HG02610 (cell line): Measurements from ENCODE around the gene FLOT1.

Experiments
- ATAC-seq: cut with Tn5 transposase; IDR thresholded peaks from one replicate; pipeline ENCODE4 v1.9.1; 2021; ENCODE audit warnings: mild to moderate bottlenecking, moderate library complexity; ENCODE audit not compliant: unreplicated experiment

The FLOT1 gene

GRCh38 chr6:30747902-30748769, 5.6 kb upstream of the FLOT1 start:
- no peak for ATAC-seq

GRCh38 chr6:30747300-30747687, 4.8 kb upstream of the FLOT1 start:
- no peak for ATAC-seq

DNA sequence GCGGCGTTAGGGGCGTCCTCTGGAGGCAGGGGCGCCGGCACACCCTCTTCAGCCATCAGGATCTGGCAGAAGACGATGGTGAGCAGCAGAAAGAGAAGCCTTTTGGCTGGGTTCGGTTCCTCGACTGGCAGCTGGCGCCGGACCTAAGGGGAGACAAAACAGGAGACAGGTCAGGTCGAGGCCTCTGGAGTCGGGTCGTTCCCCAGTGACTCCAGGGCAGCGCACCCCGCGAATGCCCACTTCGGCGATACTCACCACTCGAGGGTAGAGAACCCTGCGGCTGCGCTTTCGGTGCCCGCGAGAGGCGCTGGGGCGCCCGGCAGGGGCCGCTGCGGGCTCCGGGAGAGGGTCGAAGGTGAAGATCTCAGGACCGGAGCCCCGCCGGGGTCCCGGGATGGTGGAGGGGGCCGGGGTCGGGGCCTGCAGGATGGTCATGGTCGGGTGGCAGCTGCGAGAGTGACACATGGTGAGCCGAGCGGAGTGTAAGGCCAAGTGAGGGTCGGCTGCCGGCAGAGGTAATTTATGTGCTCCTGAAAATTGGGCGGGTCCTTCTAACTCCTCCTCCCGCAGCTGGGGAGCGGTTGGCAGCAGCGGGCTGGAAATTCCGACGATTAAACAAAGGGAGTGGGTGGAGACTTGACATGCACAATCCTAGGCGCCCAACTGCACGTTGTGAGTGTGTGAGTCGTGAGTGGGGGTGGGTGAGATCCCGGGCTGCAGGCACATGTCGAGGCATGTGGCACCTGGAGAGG, 1.7 kb upstream of the FLOT1 start, which contains the start of gene IER3:
TSS of gene IER3 (minus strand) at position 494 of the 752 bp plus-strand sequence. CDS start at position 465, 29 bp downstream.
- ATAC-seq, result peak; percentile 30

GRCh38 chr6:30743099-30744053, 889 bp upstream of the FLOT1 start:
- ATAC-seq, result no peak

GRCh38 chr6:30741789-30742315, 635 bp downstream of the FLOT1 start:
- no peak for ATAC-seq

DNA sequence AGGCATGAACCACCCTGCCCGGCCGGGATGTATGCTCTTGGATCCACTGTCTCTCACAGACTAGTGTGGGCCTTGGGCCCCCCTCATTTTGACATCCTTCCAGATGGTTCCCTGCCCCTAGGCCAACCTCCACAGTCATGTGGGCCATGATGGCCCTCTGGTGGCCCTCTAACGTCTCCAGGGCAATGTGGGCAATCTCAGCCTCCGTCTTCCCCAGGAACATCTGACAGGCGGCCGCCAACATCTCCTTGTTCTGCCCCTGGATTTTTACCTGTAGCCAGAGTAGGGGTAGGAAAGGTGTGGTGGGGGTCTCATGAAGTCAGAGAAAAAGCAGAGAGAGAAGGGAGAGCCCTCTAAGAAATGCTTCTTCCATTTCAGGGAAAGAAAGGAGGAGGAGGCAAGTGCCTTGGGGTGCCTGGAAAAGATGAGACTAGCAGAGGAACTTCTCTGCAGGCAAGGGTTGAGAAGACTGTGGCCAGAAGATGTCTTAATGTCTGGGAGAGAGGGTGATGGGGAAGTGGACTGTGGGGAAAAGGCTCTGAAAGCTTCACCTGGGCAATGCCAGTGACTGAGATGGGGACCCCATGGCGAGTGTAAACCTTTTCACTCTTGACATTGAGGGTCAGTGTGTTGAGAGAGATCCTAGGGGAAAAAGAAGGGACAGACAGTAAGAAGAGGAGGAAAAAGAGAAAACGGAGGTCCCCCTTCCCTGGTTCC, 1.3 kb downstream of the FLOT1 start:
- ATAC-seq, result no peak

DNA sequence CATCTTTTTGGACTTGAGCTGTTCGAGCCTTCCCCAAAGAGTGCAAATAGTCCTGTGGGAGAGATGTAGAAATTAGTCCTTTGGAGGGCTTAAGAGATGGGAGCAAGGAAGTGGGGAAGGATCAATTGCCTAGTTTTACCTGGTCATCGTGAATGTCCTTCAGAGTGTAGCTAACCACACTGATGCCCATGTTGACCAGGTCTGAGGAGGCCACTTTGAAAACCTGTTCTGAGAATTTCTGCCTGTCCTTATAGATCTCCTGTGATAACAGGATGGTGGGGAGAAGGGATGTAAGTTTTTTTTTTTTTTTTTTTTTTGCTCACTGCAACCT, 2.0 kb downstream of the FLOT1 start:
- ATAC-seq, result no peak

DNA sequence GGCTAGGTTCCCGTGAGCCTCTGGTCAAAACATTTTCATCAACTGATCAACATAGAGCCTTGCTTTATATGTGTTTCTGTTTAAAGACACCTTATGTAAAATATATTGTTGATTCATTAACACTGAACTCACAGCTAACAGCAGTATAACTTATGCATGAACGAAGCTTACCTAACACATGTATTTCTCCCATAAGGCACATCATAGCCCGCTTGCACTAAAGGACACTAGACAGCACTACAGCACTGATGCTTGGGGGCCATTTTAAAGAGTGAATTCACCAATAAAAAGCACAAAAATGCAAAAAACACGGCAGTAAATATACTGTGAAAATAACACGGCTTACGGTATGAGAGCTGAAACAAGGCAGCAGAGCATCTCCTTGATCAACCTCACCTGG, 4.0 kb downstream of the FLOT1 start:
- no peak for ATAC-seq

DNA sequence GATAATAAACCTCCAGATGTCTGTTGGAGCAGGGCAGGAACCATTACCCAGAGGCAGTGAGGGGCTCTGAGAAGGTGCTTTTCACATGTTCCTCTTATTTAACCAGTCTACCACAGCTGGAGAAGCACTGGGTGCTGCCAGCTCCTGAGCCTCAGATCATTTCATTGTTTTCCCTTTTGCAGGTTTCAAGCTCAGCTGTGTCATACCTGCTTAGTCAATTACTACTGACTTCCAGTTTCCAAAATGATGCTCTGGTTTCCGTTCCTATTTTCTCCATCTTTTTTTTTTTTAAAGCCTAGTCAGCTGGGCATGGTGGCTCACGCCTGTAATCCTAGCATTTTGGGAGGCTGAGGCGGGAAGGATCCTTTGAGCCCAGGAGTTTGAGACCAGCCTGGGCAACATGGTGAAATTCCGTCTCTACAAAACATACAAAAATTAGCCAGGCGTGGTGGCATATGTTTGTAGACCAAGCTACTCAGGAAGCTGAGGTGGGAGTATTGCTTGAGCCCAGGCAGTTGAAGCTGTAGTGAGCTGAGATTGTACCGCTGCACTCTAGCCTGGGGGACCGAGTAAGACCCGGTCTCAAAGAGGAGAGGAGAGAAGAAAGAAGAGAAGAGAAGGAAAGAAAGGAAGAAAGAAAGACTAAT, 6.7 kb downstream of the FLOT1 start:
- peak; percentile 38 for ATAC-seq

GRCh38 chr6:30732237-30732943, 10.1 kb downstream of the FLOT1 start:
- no peak for ATAC-seq

GRCh38 chr6:30730601-30731435, 11.7 kb downstream of the FLOT1 start:
- ATAC-seq, result peak; percentile 59

DNA sequence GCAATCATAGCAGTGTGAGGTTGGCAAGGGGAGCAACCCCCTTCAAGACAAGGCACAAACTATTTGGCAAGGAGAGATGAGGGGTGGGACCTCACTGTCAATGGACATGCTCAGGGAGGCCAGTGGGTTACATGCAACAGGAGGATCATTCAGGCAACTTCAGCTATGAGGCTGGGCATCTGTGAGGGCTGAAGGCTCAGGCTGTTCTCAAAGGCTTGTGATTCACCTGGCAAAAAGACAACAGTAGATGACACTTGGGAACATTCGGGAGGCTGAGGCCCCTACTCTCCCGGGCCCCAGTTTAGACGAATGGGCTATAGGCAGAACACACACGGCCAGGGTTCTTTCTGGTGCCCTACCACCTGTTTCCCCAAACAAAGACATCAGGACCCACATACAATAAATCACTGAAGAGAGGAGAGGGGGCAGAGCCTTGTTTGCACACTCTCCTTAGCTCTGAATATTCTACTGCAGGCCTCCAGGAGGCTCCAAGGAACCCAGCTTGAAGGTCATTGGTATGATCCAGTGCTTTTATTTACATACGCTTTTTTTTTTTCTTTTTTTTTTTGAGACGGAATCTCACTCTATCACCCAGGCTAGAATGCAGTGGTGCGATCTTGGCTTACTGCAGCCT, 14.4 kb downstream of the FLOT1 start:
- no peak for ATAC-seq

GRCh38 chr6:30726506-30727413, 15.7 kb downstream of the FLOT1 start:
- ATAC-seq, result no peak

DNA sequence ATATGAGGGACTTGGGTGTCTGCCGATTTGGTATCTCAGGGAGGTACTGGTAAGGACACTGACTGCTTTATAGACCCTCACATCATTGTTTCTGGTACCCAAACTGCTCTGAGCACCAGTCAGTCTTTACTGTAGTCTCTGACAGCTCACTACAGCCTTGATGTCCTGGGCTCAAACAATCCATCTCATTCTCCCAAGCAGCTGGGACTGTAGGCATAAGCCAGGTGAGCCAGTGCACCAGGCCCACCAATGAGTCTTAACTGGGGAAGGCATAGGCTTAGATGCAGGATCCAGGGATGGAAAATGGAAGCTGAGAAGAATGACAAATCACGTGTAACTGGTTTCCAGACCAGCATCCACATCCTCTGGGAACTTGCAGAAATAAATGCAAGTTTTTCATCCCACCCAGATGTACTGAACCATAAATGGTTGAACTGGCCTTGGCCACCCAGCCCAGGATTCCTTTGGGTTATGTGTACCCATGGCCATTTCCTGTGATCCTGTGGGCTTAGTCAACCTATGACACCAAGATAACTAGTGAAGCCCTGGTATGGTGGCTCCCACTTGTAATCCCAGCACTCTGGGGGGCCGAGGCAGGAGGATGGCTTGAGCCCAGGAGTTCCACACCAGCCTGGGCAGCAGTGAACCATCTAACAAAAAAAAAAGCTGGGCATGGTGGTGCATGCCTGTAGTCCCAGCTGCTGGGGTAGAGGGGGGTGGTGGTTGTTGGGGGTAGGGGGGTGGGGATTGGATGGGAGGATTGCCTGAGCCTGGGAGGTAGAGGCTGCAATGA, 16.6 kb downstream of the FLOT1 start:
- no peak for ATAC-seq

DNA sequence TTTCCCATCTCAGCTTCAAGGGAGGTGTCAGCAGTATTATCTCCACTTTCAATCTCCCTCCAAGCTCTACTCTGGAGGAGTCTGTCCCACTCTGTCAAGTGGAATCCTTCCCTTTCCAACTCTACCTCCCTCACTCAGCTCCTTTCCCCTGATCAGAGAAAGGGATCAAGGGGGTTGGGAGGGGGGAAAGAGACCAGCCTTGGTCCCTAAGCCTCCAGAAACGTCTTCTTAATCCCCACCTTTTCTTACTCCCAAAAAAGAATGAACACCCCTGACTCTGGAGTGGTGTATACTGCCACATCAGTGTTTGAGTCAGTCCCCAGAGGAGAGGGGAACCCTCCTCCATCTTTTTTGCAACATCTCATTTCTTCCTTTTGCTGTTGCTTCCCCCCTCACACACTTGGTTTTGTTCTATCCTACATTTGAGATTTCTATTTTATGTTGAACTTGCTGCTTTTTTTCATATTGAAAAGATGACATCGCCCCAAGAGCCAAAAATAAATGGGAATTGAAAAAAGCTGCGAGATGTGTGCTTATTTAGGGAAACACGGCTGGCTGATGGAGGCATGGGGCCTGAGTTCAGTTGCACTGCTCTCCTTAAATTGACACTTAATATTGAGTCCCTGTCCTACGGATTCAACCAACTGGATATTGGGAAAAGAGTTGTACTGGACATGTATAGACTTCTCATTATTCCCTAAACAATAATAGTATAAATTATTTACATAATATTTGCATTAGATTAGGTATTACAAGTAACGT, 17.4 kb downstream of the FLOT1 start:
- no peak for ATAC-seq
